Measurements from ENCODE around the gene MBD3L1.

The MBD3L1 gene

GRCh38 chr19:8846819-8847218, 14.6 kb downstream of the MBD3L1 start:
- Histone ChIP-seq H4K8ac (ENCODE audit: low read depth, low read length) (no peak overlapping the region), H2AFZ (ENCODE audit: low read length) (no peak overlapping the region), H3K23ac (ENCODE audit: low read depth, low read length, poor library complexity) (no peak overlapping the region), H2BK12ac (ENCODE audit: low read length) (no peak overlapping the region), H3K18ac (ENCODE audit: low read length) (no peak overlapping the region), H4K91ac (ENCODE audit: low read depth, low read length, poor library complexity) (no peak overlapping the region), H3K36me3 (replicated peaks in 1 of 2; ENCODE audit: control insufficient read depth in 2 of 2, insufficient read depth in 2 of 2, low read length in 2 of 2) (no peaks in the 10 kb centered on the region), H2BK5ac (ENCODE audit: low read length) (no peak overlapping the region), H3K9me3 (replicated peaks in 1 of 2; ENCODE audit: control insufficient read depth in 2 of 2, insufficient read depth in 1 of 2, low read depth in 1 of 2, low read length in 2 of 2) (peaks cover 0 to 21% of the 10 kb centered on the region in 2 donors), H3K27ac (replicated peaks; ENCODE audit: low read length) (no peak overlapping the region), H3K4me2 (ENCODE audit: insufficient read depth, low read length, poor library complexity, severe bottlenecking) (no peak overlapping the region), H2AK5ac (ENCODE audit: low read depth, low read length) (no peak overlapping the region), H2BK15ac (ENCODE audit: low read length) (no peak overlapping the region), H2BK120ac (ENCODE audit: low read depth, low read length) (no peak overlapping the region), H3K9ac (ENCODE audit: low read depth, low read length, poor library complexity) (no peak overlapping the region), H3K4me3 (ENCODE audit: low read length in 2 of 2) (no peak overlapping the region), H3K4me1 (ENCODE audit: control insufficient read depth in 2 of 2, insufficient read depth in 1 of 2, low read depth in 1 of 2, low read length in 2 of 2) (no peaks in the 10 kb centered on the region), H3K79me1 (ENCODE audit: low read depth, low read length) (no peaks in the 10 kb centered on the region), H3K27me3 (ENCODE audit: control insufficient read depth in 3 of 3, insufficient read depth in 3 of 3, low read depth in 1 of 3, low read length in 3 of 3) (no peaks in the 10 kb centered on the region), H3K14ac (ENCODE audit: low read length) (no peak overlapping the region), H3K4ac (ENCODE audit: low read length) (no peak overlapping the region)
- WGBS, 2 donors (ENCODE audit: extremely low coverage in 2 of 2, insufficient read length in 2 of 2, insufficient replicate concordance in 1 of 2) = no CpG with 5 or more reads among the region's 3 CpGs
- no peak for DNase-seq (ENCODE audit: low spot score)

DNA sequence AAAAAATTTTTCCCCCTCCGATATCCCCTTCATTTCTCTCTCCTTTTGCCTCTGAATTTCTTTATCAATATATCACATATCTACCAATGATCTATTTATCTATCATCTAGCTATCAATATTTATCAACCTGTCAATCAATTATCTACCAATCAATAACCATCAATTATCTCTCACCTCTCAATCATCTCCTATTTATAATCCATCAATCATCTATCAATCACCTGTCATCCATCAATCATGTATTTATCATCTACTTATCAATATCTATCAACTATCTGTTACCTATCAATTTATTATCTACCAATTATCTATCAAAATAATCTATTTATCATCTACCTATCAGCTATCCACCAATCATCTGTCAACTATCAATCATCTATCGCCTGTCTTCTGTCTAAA, 17.1 kb downstream of the MBD3L1 start:
- Histone ChIP-seq H3K79me1 (ENCODE audit: low read depth, low read length) (no peaks in the 10 kb centered on the region), H2BK120ac (ENCODE audit: low read depth, low read length) (no peak overlapping the region), H2BK5ac (ENCODE audit: low read length) (no peak overlapping the region), H3K4me3 (ENCODE audit: low read length in 2 of 2) (no peak overlapping the region), H2BK12ac (ENCODE audit: low read length) (no peak overlapping the region), H3K14ac (ENCODE audit: low read length) (no peak overlapping the region), H4K8ac (ENCODE audit: low read depth, low read length) (no peak overlapping the region), H3K36me3 (replicated peaks in 1 of 2; ENCODE audit: control insufficient read depth in 2 of 2, insufficient read depth in 2 of 2, low read length in 2 of 2) (no peaks in the 10 kb centered on the region), H2AFZ (ENCODE audit: low read length) (no peak overlapping the region), H3K18ac (ENCODE audit: low read length) (no peak overlapping the region), H3K9ac (ENCODE audit: low read depth, low read length, poor library complexity) (no peak overlapping the region), H3K9me3 (replicated peaks in 1 of 2; ENCODE audit: control insufficient read depth in 2 of 2, insufficient read depth in 1 of 2, low read depth in 1 of 2, low read length in 2 of 2) (peaks cover 0 to 15% of the 10 kb centered on the region in 2 donors), H2AK5ac (ENCODE audit: low read depth, low read length) (no peak overlapping the region), H3K4me1 (ENCODE audit: control insufficient read depth in 2 of 2, insufficient read depth in 1 of 2, low read depth in 1 of 2, low read length in 2 of 2) (no peaks in the 10 kb centered on the region), H2BK15ac (ENCODE audit: low read length) (no peak overlapping the region), H3K27ac (replicated peaks; ENCODE audit: low read length) (no peak overlapping the region), H3K23ac (ENCODE audit: low read depth, low read length, poor library complexity) (no peak overlapping the region), H3K4ac (ENCODE audit: low read length) (no peak overlapping the region), H3K27me3 (ENCODE audit: control insufficient read depth in 3 of 3, insufficient read depth in 3 of 3, low read depth in 1 of 3, low read length in 3 of 3) (no peaks in the 10 kb centered on the region), H3K4me2 (ENCODE audit: insufficient read depth, low read length, poor library complexity, severe bottlenecking) (no peak overlapping the region), H4K91ac (ENCODE audit: low read depth, low read length, poor library complexity) (no peak overlapping the region)
- no peak for DNase-seq (ENCODE audit: low spot score)
- 100% methylated on average over 2 of the region's 2 CpGs; no CpG with 5 or more reads in 1 of the 2 donors for WGBS, 2 donors (ENCODE audit: extremely low coverage in 2 of 2, insufficient read length in 2 of 2, insufficient replicate concordance in 1 of 2)

GRCh38 chr19:8850488-8850887, 18.3 kb downstream of the MBD3L1 start:
- Histone ChIP-seq H3K14ac (ENCODE audit: low read length) (no peak overlapping the region), H3K9ac (ENCODE audit: low read depth, low read length, poor library complexity) (no peak overlapping the region), H2BK5ac (ENCODE audit: low read length) (no peak overlapping the region), H2BK12ac (ENCODE audit: low read length) (no peak overlapping the region), H3K79me1 (ENCODE audit: low read depth, low read length) (no peaks in the 10 kb centered on the region), H2AFZ (ENCODE audit: low read length) (no peak overlapping the region), H3K4ac (ENCODE audit: low read length) (no peak overlapping the region), H2BK15ac (ENCODE audit: low read length) (no peak overlapping the region), H4K91ac (ENCODE audit: low read depth, low read length, poor library complexity) (no peak overlapping the region), H2BK120ac (ENCODE audit: low read depth, low read length) (no peak overlapping the region), H3K23ac (ENCODE audit: low read depth, low read length, poor library complexity) (no peak overlapping the region), H3K27ac (replicated peaks; ENCODE audit: low read length) (no peak overlapping the region), H3K4me1 (ENCODE audit: control insufficient read depth in 2 of 2, insufficient read depth in 1 of 2, low read depth in 1 of 2, low read length in 2 of 2) (no peaks in the 10 kb centered on the region), H3K9me3 (replicated peaks in 1 of 2; ENCODE audit: control insufficient read depth in 2 of 2, insufficient read depth in 1 of 2, low read depth in 1 of 2, low read length in 2 of 2) (peaks cover 0 to 16% of the 10 kb centered on the region in 2 donors), H4K8ac (ENCODE audit: low read depth, low read length) (no peak overlapping the region), H3K4me3 (ENCODE audit: low read length in 2 of 2) (no peak overlapping the region), H3K18ac (ENCODE audit: low read length) (no peak overlapping the region), H2AK5ac (ENCODE audit: low read depth, low read length) (no peak overlapping the region), H3K27me3 (ENCODE audit: control insufficient read depth in 3 of 3, insufficient read depth in 3 of 3, low read depth in 1 of 3, low read length in 3 of 3) (no peaks in the 10 kb centered on the region), H3K36me3 (replicated peaks in 1 of 2; ENCODE audit: control insufficient read depth in 2 of 2, insufficient read depth in 2 of 2, low read length in 2 of 2) (no peaks in the 10 kb centered on the region), H3K4me2 (ENCODE audit: insufficient read depth, low read length, poor library complexity, severe bottlenecking) (no peak overlapping the region)
- 100% methylated on average over 1 of the region's 3 CpGs; no CpG with 5 or more reads in 1 of the 2 donors for WGBS, 2 donors (ENCODE audit: extremely low coverage in 2 of 2, insufficient read length in 2 of 2, insufficient replicate concordance in 1 of 2)
- DNase-seq (ENCODE audit: low spot score) = no peak

- no peak overlapping the region for H2BK120ac ChIP-seq (ENCODE audit: low read depth, low read length)
- no CpG with 5 or more reads among the region's 3 CpGs for WGBS, 2 donors (ENCODE audit: extremely low coverage in 2 of 2, insufficient read length in 2 of 2, insufficient replicate concordance in 1 of 2)
- no peak overlapping the region for H3K4me3 ChIP-seq (ENCODE audit: low read length in 2 of 2)
Measured at GRCh38 chr19:8858260-8858659, 26.1 kb downstream of the MBD3L1 start.

More at GRCh38 chr19:8858260-8858659, 26.1 kb downstream of the MBD3L1 start:
- H3K27ac ChIP-seq (replicated peaks; ENCODE audit: low read length) = no peak overlapping the region
- no peak overlapping the region for H2AK5ac ChIP-seq (ENCODE audit: low read depth, low read length)
- H3K14ac ChIP-seq (ENCODE audit: low read length) = no peak overlapping the region
- no peak overlapping the region for H3K9ac ChIP-seq (ENCODE audit: low read depth, low read length, poor library complexity)
- no peak overlapping the region for H2BK12ac ChIP-seq (ENCODE audit: low read length)
- no peak overlapping the region for H2BK5ac ChIP-seq (ENCODE audit: low read length)
- no peaks in the 10 kb centered on the region for H3K4me1 ChIP-seq (ENCODE audit: control insufficient read depth in 2 of 2, insufficient read depth in 1 of 2, low read depth in 1 of 2, low read length in 2 of 2)
- no peaks in the 10 kb centered on the region for H3K79me1 ChIP-seq (ENCODE audit: low read depth, low read length)
- H3K4ac ChIP-seq (ENCODE audit: low read length) = no peak overlapping the region
- no peaks in the 10 kb centered on the region for H3K27me3 ChIP-seq (ENCODE audit: control insufficient read depth in 3 of 3, insufficient read depth in 3 of 3, low read depth in 1 of 3, low read length in 3 of 3)
- H3K9me3 ChIP-seq (replicated peaks in 1 of 2; ENCODE audit: control insufficient read depth in 2 of 2, insufficient read depth in 1 of 2, low read depth in 1 of 2, low read length in 2 of 2) = peaks cover 0 to 21% of the 10 kb centered on the region in 2 donors
- no peak overlapping the region for H4K91ac ChIP-seq (ENCODE audit: low read depth, low read length, poor library complexity)
- no peak overlapping the region for H3K18ac ChIP-seq (ENCODE audit: low read length)
- no peak overlapping the region for H3K23ac ChIP-seq (ENCODE audit: low read depth, low read length, poor library complexity)
- H2BK15ac ChIP-seq (ENCODE audit: low read length) = no peak overlapping the region
- no peak for DNase-seq (ENCODE audit: low spot score)
- no peak overlapping the region for H2AFZ ChIP-seq (ENCODE audit: low read length)
- no peak overlapping the region for H4K8ac ChIP-seq (ENCODE audit: low read depth, low read length)
- no peaks in the 10 kb centered on the region for H3K36me3 ChIP-seq (replicated peaks in 1 of 2; ENCODE audit: control insufficient read depth in 2 of 2, insufficient read depth in 2 of 2, low read length in 2 of 2)
- H3K4me2 ChIP-seq (ENCODE audit: insufficient read depth, low read length, poor library complexity, severe bottlenecking) = no peak overlapping the region
